Left ventricle myocardium inferior (tissue), 1 donor: Measurements from ENCODE around the gene NTSR1. TPM values are rescaled to one million over a fixed set of nuclear protein-coding genes. Genes with fewer than 3 reads are reported as not detected.

Experiments used
- DNase-seq: peaks from one replicate; pipeline ENCODE4 v3.0.0-alpha.2; 2020
- H3K27ac ChIP-seq: fragments of 200-600 bp; replicated peaks from 2 replicates; pipeline ENCODE4 v1.8.0; 2021
- H3K27me3 ChIP-seq: fragments of 200-600 bp; 2 replicates; pipeline ENCODE4 v1.8.0; 2021; ENCODE audit warnings: low read depth
- H3K36me3 ChIP-seq: fragments of 200-600 bp; 2 replicates; pipeline ENCODE4 v1.8.0; 2021
- H3K4me1 ChIP-seq: fragments of 200-600 bp; 2 replicates; pipeline ENCODE4 v1.8.0; 2021
- H3K4me3 ChIP-seq: fragments of 200-600 bp; 2 replicates; pipeline ENCODE4 v1.8.0; 2021; ENCODE audit warnings: mild to moderate bottlenecking, moderate library complexity
- H3K9me3 ChIP-seq: fragments of 200-600 bp; replicated peaks from 2 replicates; pipeline ENCODE4 v1.8.0; 2021
- CTCF ChIP-seq: fragments of 200-600 bp; IDR thresholded peaks from 2 replicates; pipeline ENCODE4 v1.8.0; 2021; ENCODE audit warnings: antibody characterized with exemption, mild to moderate bottlenecking, borderline replicate concordance
- intact Hi-C: fragments of 100-400 bp; cut with micrococcal nuclease; formaldehyde crosslinking; loops from one replicate; pipeline ENCODE4 v1.11.0; 2022
- total RNA-seq: library from RNA; stranded (reverse); fragmentation: NEBNext Ultra II Directional; extraction: Animal tissue kit (Norgen Biotek cat#: 25700); gene quantifications from one replicate; pipeline ENCODE4 v1.2.1, GENCODE V29; 2021
- donor health status: DM: no; HTN: yes; CAD: no; lungs with severe emphysema.

NTSR1 gene
- total RNA-seq, 1 donor from 2014 or later: not detected

DNA sequence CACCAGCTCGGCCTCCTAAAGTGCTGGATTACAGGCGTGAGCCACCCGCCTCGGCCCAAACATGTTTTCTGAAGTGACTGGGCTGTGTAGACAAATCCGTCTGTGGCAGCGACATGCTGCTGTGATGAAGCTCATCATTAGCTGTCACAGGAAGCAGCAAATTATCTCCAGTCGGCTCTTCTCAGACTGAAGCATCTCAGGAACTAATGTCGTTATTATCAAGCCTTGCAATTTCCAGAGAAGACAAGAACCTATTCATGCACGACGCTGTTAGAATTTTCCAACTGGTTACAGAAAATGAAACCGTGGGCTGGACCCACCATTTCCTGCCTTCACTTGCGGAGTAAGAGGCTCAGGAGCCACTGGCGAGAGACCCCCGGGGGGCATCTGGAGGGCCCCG lies 17.1 kb upstream of the NTSR1 start:
- no peaks in the 10 kb centered on the region for H3K4me1 ChIP-seq
- intact Hi-C loops: loop anchor here (10.0 kb wide), 1 partner anchor 73 kb away; no protein-coding TSS in a partner anchor
- no peak overlapping the region for H3K4me3 ChIP-seq
- H3K9me3 ChIP-seq: no peaks in the 10 kb centered on the region
- no peak overlapping the region for H3K27ac ChIP-seq
- no peak for TF ChIP-seq CTCF
- no peak for DNase-seq
- H3K27me3 ChIP-seq: peaks cover 74% of the 10 kb centered on the region
- no peaks in the 10 kb centered on the region for H3K36me3 ChIP-seq

GRCh38 chr20:62692176-62692575 lies 16.5 kb upstream of the NTSR1 start:
- Histone ChIP-seq H3K36me3 (no peaks in the 10 kb centered on the region), H3K4me3 (no peak overlapping the region), H3K27ac (no peak overlapping the region), H3K4me1 (no peaks in the 10 kb centered on the region), H3K9me3 (no peaks in the 10 kb centered on the region), H3K27me3 (peaks cover 71% of the 10 kb centered on the region)
- intact Hi-C loops: loop anchor here (10.0 kb wide), 1 partner anchor 73 kb away; no protein-coding TSS in a partner anchor
- DNase-seq: no peak
- no peak for TF ChIP-seq CTCF

GRCh38 chr20:62692801-62693523 lies 15.7 kb upstream of the NTSR1 start:
- Histone ChIP-seq H3K4me3 (no peak overlapping the region), H3K27ac (no peak overlapping the region), H3K4me1 (no peaks in the 10 kb centered on the region), H3K36me3 (no peaks in the 10 kb centered on the region), H3K9me3 (no peaks in the 10 kb centered on the region), H3K27me3 (peaks cover 66% of the 10 kb centered on the region)
- TF ChIP-seq CTCF: no peak
- intact Hi-C loops: loop anchor here (10.0 kb wide), 1 partner anchor 72 kb away; no protein-coding TSS in a partner anchor
- DNase-seq: no peak

- Histone ChIP-seq H3K27me3 (peaks cover 60% of the 10 kb centered on the region), H3K9me3 (no peaks in the 10 kb centered on the region)
- intact Hi-C loops: loop anchor here (10.0 kb wide), 1 partner anchor 71 kb away; no protein-coding TSS in a partner anchor
Observed at GRCh38 chr20:62693524-62693922, 15.1 kb upstream of the NTSR1 start.

GRCh38 chr20:62694106-62694505 lies 14.5 kb upstream of the NTSR1 start:
- Histone ChIP-seq H3K27ac (no peak overlapping the region), H3K4me3 (no peak overlapping the region), H3K36me3 (no peaks in the 10 kb centered on the region), H3K4me1 (no peaks in the 10 kb centered on the region), H3K27me3 (peaks cover 60% of the 10 kb centered on the region), H3K9me3 (no peaks in the 10 kb centered on the region)
- DNase-seq: no peak
- no peak for TF ChIP-seq CTCF
- intact Hi-C loops: loop anchor here (10.0 kb wide), 1 partner anchor 71 kb away; no protein-coding TSS in a partner anchor

More at GRCh38 chr20:62693524-62693922, 15.1 kb upstream of the NTSR1 start:
- Histone ChIP-seq H3K4me3 (no peak overlapping the region), H3K4me1 (no peaks in the 10 kb centered on the region), H3K36me3 (no peaks in the 10 kb centered on the region), H3K27ac (no peak overlapping the region)
- no peak for DNase-seq
- no peak for TF ChIP-seq CTCF
